HK-2 (cell line): ENCODE measurements around the gene YAP1.

Source experiments
- DNase-seq: peaks from one replicate; pipeline ENCODE4 v3.0.0-alpha.2; 2018; ENCODE audit not compliant: unreplicated experiment

Gene YAP1

DNA sequence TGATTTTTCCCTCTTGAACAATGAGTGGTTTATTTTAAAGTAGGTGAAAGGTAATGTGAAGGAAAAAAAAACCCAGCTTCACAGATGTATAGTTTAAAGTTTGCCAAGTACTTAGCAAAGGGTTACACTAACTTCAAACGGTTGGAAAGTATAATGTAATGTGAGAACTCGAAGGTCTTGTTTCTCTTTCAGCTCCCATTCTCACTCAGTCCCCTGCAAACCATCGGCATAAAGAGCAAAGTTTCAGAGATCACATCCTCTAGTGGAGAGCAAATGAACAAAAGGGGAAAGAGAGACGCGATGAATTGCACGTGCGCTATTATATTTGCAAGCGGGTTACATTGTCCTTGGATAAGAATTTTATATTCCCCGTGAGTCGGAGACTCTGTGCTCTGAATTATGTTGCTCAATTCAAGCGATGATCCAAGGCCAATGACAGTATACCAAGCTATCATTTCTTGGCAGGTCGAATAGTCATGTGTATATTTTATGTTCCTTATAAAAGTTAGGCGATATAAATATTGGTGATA is 169.5 kb downstream of the YAP1 start:
- DNase-seq, result no peak

DNA sequence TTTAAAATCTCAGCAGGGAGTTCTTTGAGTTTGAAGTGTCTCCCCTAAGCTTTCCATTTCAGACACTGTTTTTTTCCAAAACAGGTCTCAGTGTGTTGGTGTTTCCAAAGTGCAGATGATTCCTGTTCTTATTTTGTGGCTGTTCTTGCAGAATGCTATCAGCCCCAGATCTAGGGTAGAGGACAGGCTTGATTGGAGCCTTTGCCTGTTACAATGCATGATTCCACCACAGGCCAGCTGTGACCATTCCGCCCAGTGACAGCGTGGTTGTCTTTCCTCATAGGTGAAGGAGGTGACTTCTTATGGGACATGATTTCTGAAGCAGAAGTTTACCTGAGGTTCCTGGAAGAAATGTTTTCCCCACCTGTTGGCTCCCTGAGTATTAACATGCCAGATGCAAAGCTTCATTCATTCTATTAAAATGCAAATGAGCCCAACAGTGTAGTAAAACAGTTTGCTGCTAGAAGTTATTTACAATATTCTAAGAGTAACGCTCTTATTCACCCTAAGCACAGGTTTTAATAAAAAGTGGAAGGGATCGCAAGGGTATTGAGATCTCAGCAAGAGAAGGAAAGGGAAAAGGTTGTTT is 170.1 kb downstream of the YAP1 start:
- no peak for DNase-seq
